Adrenal gland (tissue), 12 donors: ENCODE results near the gene ZRANB3. TPM values are rescaled to one million over a fixed set of nuclear protein-coding genes. Genes with fewer than 3 reads are reported as not detected.

Source experiments
- DNase-seq, 7 donors: peaks; one replicate each; pipeline ENCODE4 v3.0.0-alpha.2; 2019 to 2020
- H3K27ac ChIP-seq, 5 donors: fragments of 200-600 bp; sonication (generic) in 4 of 5; 1 replicate in 3 of 5; 2 replicates in 2 of 5; pipeline versions ENCODE4 v1.5.1 to v1.8.0; 2016 to 2020; ENCODE audit warnings: mild to moderate bottlenecking in 1 of 5
- H3K27me3 ChIP-seq: fragments of 200-600 bp; 2 replicates; pipeline ENCODE4 v1.8.0; 2021
- H3K36me3 ChIP-seq, 2 donors: fragments of 200-600 bp; replicated peaks in 1 of 2; 1 replicate in 1 of 2; 2 replicates in 1 of 2; pipeline versions ENCODE4 v1.5.1 to v1.8.0; 2018 to 2022
- H3K4me1 ChIP-seq, 2 donors: fragments of 200-600 bp; replicated peaks in 1 of 2; 1 replicate in 1 of 2; 2 replicates in 1 of 2; pipeline versions ENCODE4 v1.5.1 to v1.8.0; 2018 to 2021
- H3K4me3 ChIP-seq, 4 donors: fragments of 200-600 bp; sonication (generic) in 3 of 4; one replicate each; pipeline ENCODE4 v1.5.1; 2016 to 2018
- H3K9me3 ChIP-seq, 3 donors: fragments of 200-600 bp; sonication (generic) in 1 of 3; replicated peaks in 1 of 3; 1 replicate in 2 of 3; 2 replicates in 1 of 3; pipeline versions ENCODE4 v1.5.1 to v1.8.0; 2016 to 2021
- POLR2A ChIP-seq, 2 donors: fragments of 450-650 bp; IDR thresholded peaks; one replicate each; pipeline ENCODE4 v1.6.1; 2017; ENCODE audit warnings: antibody characterized with exemption in 2 of 2, mild to moderate bottlenecking in 2 of 2, moderate library complexity in 1 of 2
- WGBS, 4 donors: extraction: QIAGEN DNeasy Blood & Tissue Kit in 2 of 4; methylation state at CpG; one replicate each; pipeline versions ENCODE4 v1.1.5 to v1.1.7; 2013 to 2017; 5-methylcytosine and 5-hydroxymethylcytosine counted together
- intact Hi-C, 2 donors: fragments of 100-400 bp; cut with DNase I; formaldehyde crosslinking; loops; one replicate each; pipeline versions ENCODE4 v1.14.1 to v1.15.0; 2022 to 2023
- polyA plus RNA-seq, 3 donors: library from polyadenylated mRNA; stranded (reverse); fragments of 200-250 nt in 2 of 3; fragments of 350-450 nt in 1 of 3; fragmentation: Illumina TruSeq in 1 of 3; extraction: RNeasy Lipid Tissue Mini Kit (QIAGEN cat#74804) in 1 of 3; gene quantifications; one replicate each; pipeline ENCODE4 v1.2.3, GENCODE V29; 2013 to 2014
- total RNA-seq, 9 donors: library from RNA; depleted of rRNA in 4 of 9; stranded (reverse); fragments of >200 nt in 4 of 9; fragments of 120-200 nt in 1 of 9; fragmentation: NEBNext Ultra II Directional in 1 of 9; extraction: Animal tissue kit (Norgen Biotek cat#: 25700) in 1 of 9; gene quantifications; one replicate each; pipeline versions ENCODE4 v1.1.0 to v1.2.4, GENCODE V29; 2013 to 2023
- TF ChIP-seq, protein P1 (sequence below), 6 experiments: fragments of 450-650 bp in 4 of 6; fragments of 200-600 bp in 2 of 6; sonication (generic) in 1 of 6; IDR thresholded peaks; 1 replicate in 5 of 6; 2 replicates in 1 of 6; pipeline versions ENCODE4 v1.5.1 to v1.8.0; 2016 to 2021; ENCODE audit warnings: antibody characterized with exemption in 6 of 6, mild to moderate bottlenecking in 2 of 6, moderate library complexity in 1 of 6
- donor health status: healthy with polysubstance abuse.
- donor health status: Bipolar disorder and iron deficiency.
- donor health status: DM: yes; HTN: yes; CAD: no.
- donor health status: DM: no; HTN: no; CAD: no.
- donor health status: DM: no; HTN: no; CAD: no.
- donor health status: DM: yes; HTN: yes; CAD: no.

The ZRANB3 gene
- total and polyA plus RNA-seq, 12 donors: 1.0 to 16.8 (median 9.0) TPM

- H3K4me3 ChIP-seq: no peak overlapping the region
- H3K4me1 ChIP-seq: no peaks in the 10 kb centered on the region
- DNase-seq: no peak
- intact Hi-C loops: no loop called here
- H3K27ac ChIP-seq: no peak overlapping the region
- H3K27me3 ChIP-seq: no peaks in the 10 kb centered on the region
- H3K36me3 ChIP-seq: no peaks in the 10 kb centered on the region
- H3K9me3 ChIP-seq: no peaks in the 10 kb centered on the region
- TF ChIP-seq POLR2A (IDR thresholded peaks at IDR 0.05): no peak
- TF ChIP-seq, protein P1, sequence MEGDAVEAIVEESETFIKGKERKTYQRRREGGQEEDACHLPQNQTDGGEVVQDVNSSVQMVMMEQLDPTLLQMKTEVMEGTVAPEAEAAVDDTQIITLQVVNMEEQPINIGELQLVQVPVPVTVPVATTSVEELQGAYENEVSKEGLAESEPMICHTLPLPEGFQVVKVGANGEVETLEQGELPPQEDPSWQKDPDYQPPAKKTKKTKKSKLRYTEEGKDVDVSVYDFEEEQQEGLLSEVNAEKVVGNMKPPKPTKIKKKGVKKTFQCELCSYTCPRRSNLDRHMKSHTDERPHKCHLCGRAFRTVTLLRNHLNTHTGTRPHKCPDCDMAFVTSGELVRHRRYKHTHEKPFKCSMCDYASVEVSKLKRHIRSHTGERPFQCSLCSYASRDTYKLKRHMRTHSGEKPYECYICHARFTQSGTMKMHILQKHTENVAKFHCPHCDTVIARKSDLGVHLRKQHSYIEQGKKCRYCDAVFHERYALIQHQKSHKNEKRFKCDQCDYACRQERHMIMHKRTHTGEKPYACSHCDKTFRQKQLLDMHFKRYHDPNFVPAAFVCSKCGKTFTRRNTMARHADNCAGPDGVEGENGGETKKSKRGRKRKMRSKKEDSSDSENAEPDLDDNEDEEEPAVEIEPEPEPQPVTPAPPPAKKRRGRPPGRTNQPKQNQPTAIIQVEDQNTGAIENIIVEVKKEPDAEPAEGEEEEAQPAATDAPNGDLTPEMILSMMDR (IDR thresholded peaks at IDR 0.05): no peak
These were observed 285.9 kb downstream of the ZRANB3 start for GRCh38 chr2:135245071-135245470.

DNA sequence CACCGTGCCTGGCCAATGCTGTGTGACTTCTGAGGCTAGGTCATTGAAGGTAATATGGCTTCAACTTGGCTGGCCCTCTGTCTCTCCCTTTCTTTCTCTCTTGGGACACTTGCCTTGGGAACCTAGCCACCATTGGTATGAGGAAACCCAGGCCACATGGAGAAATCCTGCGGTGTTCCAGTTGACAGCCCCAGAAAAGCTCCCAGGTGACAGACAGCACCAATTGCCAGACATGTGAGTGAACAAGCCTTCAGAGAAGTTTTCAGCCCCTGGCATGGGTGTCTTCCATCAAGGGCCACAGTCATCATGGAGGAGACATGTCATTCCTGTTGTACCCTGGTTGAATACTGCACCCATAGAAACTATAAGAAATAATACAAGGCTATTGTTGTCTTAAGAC is 292.4 kb downstream of the ZRANB3 start:
- TF ChIP-seq POLR2A (IDR thresholded peaks at IDR 0.05): no peak
- TF ChIP-seq, protein P1 (IDR thresholded peaks at IDR 0.05): no peak
- Histone ChIP-seq H3K4me1 (no peaks in the 10 kb centered on the region), H3K4me3 (no peak overlapping the region), H3K36me3 (no peaks in the 10 kb centered on the region), H3K9me3 (no peaks in the 10 kb centered on the region), H3K27ac (no peak overlapping the region), H3K27me3 (no peaks in the 10 kb centered on the region)
- intact Hi-C loops: no loop called here
- 98 to 100% (median 100%) methylated on average over 1 to 2 of the region's 2 CpGs for WGBS, 4 donors
- DNase-seq: no peak

DNA sequence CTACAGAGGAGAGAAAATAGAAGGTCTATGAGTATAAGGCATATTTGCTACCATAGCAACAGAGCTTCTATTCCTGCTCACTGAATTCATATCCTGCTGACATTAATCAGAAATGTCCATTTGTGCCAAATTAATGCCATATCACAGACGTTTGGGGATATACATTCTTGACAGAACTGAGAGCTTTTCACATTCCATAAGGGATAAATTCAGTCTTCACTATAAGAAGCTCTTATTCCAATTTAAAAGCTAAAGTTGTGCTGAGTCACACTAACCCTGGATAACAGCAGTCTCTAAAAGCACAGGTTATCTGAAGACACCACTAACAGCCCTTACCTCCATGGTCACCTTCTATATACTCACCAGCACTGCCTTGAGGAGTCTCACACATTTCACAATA is 300.9 kb downstream of the ZRANB3 start:
- TF ChIP-seq, protein P1 (IDR thresholded peaks at IDR 0.05): no peak
- no peak for TF ChIP-seq POLR2A (IDR thresholded peaks at IDR 0.05)
- no peak overlapping the region for H3K4me3 ChIP-seq
- H3K4me1 ChIP-seq: no peaks in the 10 kb centered on the region
- no peak for DNase-seq
- WGBS, 4 donors: 43 to 56% (median 52%) methylated on average over 1 of the region's 1 CpG
- no peaks in the 10 kb centered on the region for H3K27me3 ChIP-seq
- no peak overlapping the region for H3K27ac ChIP-seq
- H3K9me3 ChIP-seq: no peaks in the 10 kb centered on the region
- intact Hi-C loops: no loop called here
- H3K36me3 ChIP-seq: no peaks in the 10 kb centered on the region

DNA sequence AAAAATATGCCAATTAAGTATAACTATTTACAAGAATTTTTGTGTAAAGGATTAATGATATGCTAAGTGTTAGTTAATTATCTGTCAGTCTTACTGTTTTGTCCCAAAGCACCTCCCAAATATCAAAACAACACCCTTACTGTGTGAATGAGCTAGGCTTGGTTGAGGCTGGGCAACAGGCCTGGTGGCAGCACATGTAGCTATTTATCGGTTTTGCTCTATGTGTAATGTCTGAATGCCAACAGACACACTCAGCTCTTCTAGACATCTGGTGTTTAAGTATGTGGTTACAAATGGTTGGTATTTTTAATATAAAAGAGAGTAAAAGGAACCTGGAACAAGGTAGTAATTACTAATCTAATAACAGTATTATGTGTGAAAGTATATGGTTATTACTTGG is 303.6 kb downstream of the ZRANB3 start:
- no peak for DNase-seq
- Histone ChIP-seq H3K27ac (no peak overlapping the region), H3K4me3 (no peak overlapping the region), H3K4me1 (no peaks in the 10 kb centered on the region), H3K27me3 (no peaks in the 10 kb centered on the region), H3K9me3 (no peaks in the 10 kb centered on the region), H3K36me3 (no peaks in the 10 kb centered on the region)
- TF ChIP-seq POLR2A (IDR thresholded peaks at IDR 0.05): no peak
- TF ChIP-seq, protein P1 (IDR thresholded peaks at IDR 0.05): no peak
- intact Hi-C loops: no loop called here
- 89 to 98% (median 93%) methylated on average over 1 of the region's 1 CpG for WGBS, 4 donors
